ENCODE data around the gene CCDC85B.
"Not testable (repeated sequence)": the region's sequence is repeated elsewhere in the genome, so short reads cannot be mapped to it uniquely, and the experiment has no call there.

The CCDC85B gene

DNA sequence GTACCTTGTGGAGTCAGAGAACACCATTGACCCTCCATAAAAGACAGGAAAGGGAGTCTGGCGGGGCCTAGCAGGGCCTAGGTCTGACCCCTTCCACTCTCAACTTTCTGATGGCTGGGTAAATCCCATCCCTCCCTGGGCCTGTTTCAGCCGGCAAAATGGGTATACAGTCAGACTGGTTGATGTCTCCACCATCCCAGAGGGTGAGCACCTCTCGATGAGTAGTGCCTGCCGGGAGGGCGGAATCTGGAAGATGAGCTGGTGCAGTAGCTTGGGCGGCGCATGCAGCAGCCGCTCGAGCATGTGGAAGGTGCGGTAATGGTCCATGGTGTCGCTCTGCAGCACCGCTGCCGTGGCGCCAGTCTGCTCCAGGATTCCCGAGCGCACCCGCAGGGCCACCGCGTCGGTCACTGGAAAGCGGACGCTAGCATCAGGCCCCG, 2.7 kb upstream of the CCDC85B start:
- DNase-seq (ENCODE audit: low read depth), result no peak

DNA sequence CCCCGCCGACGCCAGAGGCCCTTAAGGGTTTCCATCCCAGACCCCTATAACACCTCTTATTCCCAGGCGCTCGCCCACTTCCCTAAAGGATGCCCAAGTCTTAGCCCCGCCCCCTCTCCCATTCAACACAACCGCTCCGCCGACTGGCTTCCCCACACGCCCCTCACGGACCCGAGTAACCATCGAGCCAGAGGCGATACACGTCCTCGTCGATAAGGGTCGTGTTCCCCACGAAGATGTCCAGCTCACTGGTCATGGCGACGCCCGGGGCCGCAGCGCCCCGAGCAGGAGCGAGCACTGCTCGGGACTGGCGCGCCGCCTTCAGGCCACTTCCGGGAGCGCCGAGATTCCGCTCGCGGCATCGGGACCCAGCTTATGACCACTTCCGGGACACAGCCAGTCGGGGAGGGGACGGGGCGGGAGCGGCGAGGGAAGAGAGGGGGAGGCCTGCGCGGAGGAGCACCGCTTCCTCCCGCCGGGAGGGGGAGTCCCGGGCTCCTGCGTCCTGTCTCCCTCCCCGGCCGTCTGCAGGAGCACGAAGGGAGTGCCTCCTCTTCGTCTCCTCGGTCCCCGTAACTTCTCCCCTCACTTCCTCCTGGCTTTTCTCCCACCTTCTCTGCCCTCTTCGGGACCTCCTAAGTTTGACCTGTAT, 2.2 kb upstream of the CCDC85B start, which contains the start of gene FIBP:
FIBP (minus strand) TSS at position 309 of the 652 bp plus-strand sequence; CDS start at position 256, 53 bp downstream.
- peak; percentile 86 for DNase-seq (ENCODE audit: low read depth)

DNA sequence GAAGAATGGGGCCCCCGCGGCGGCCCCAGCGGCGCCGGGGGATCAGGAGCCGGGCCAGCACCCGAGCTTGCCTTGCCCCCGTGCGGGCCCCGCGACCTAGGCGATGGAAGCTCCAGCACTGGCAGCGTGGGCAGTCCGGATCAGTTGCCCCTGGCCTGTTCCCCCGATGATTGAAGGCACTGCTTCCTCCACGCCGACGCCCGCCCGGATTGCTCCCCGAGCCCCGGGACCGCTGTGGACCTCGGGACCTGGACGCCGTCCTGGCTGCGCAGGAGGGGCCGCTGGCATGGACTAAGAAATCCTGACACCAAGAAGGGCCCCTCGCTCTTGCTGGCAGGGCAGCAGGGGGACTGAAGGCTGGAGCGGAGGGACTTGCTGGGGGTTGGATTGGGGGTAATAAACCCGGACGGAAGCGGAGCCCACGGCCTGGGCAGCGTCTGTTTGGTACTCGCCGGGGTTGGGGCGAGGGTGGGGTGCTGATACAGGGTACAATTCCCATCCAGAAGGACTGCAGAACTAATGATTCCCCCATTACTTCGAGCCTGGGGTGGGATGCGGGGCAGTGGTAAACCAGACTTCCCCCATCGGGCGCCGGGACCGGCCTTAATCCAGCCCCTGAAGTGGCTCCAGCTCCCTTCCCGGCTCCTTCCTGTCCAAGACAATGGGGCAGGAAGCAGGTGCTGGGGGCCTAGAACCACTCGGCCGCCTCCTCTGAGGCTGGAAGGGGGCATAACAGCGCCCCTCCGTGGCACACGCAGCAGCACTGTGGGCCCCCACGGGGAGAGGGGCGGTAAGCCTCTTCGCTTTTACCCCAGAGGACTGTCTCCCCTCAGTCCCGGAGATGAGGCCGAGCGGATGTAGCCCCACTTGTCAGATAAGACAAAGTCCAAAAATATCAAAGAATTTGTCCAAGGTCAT, 1.0 kb downstream of the CCDC85B start:
- no peak for DNase-seq (ENCODE audit: low read depth)

DNA sequence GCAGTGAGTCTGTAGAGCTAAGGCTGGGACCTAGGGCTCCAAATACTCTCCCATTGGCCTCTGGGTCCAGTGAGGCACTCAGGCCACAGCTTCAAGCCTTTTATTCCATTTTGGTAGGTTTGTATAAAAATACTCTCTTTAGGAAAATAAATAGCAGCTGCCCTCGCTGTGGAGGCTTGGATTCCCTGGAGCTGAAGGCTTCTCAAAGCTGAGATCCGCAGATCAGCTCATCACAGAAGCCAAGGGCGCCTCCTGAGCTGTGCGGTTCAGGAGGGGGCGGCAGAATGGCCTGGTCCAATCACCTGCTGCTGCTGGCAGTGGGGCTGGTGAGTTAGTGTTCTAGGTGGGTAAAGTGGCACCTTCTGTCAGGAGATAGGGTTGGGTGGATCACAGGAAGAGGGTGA, 1.7 kb downstream of the CCDC85B start:
- DNase-seq (ENCODE audit: low read depth), result not testable (repeated sequence)

DNA sequence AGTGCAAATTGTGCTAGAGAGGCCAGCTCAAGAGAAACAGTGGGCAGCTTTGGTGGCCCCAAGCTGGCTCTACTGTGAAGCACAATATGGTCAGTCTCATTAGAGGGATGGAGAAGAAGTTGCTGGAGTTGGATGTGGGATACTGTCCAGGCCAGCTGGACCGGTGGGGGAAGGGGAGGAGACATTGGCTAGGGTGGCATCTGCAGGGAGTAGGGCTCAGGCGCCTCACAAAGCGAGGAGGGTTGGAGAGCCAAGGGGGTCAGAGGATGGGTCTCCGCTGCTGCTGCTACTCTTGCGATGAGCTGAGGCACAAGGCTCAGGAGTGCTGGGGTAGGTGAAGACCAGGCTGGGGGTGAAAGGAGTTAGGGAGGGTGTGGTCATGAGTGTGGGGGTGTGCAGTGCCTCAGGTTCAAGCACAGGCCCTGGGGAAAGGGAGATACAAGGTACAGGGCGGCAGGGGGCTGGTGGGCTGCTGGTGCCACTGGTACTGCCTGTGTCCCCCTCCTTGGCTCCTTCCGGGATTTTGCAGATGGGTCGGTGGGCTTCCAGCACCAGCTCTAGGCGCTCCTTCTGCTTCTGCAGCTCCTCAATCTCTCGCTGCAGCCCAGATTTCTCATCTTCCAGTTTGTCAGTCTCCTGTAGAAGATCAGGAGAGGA, 2.3 kb downstream of the CCDC85B start:
- DNase-seq (ENCODE audit: low read depth), result no peak

DNA sequence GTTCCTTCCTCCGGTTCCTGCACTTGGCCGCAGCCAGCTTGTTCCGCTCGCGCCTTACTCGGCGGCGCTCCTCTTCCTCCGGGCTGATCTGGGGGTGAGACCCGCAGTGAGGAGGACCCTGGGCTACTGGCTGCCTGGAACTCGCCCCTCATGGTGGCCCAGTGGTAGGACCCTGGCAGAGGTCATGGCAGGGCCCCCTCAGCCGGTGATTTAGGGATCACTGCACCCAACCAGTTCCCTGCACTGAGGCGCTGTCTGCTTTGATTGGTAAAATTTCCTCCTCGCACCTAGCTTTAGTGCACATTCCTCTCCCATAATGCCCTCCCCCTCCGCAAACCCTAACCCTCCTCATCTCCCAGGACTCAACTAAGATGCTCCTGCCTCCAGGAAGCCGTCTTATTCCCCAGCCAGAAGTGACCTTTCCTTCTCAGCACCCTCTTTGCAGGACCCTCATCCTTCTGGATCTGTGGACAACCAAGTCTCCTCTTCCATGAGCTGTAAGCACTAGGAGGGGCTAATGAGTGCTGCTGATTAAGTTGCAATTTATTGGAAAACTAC, 3.6 kb downstream of the CCDC85B start:
- DNase-seq (ENCODE audit: low read depth), result no peak

DNA sequence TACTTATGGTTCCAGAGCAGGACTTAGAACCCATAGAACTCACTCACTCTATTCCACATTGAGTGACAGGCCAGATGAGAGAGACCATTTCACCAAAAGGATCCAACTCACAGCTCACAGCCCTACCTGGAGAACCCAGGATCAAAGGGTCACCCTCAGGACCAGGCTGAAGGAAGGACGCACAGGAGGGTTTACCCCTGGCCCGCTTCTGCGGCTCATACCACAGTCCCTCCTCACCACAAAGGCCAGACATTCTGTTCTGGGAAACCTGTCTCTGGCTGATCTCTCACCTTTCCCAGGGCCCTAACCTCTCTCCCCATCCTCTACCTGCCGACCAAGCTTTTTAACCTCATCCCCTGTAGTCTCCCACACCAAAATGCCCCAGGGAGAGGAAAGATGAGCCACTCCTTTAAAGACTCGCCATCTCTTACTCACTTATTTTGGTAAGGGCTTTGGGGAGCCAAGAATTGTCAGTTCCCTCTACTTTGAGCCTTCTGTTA, 5.1 kb downstream of the CCDC85B start:
- DNase-seq (ENCODE audit: low read depth), result no peak

DNA sequence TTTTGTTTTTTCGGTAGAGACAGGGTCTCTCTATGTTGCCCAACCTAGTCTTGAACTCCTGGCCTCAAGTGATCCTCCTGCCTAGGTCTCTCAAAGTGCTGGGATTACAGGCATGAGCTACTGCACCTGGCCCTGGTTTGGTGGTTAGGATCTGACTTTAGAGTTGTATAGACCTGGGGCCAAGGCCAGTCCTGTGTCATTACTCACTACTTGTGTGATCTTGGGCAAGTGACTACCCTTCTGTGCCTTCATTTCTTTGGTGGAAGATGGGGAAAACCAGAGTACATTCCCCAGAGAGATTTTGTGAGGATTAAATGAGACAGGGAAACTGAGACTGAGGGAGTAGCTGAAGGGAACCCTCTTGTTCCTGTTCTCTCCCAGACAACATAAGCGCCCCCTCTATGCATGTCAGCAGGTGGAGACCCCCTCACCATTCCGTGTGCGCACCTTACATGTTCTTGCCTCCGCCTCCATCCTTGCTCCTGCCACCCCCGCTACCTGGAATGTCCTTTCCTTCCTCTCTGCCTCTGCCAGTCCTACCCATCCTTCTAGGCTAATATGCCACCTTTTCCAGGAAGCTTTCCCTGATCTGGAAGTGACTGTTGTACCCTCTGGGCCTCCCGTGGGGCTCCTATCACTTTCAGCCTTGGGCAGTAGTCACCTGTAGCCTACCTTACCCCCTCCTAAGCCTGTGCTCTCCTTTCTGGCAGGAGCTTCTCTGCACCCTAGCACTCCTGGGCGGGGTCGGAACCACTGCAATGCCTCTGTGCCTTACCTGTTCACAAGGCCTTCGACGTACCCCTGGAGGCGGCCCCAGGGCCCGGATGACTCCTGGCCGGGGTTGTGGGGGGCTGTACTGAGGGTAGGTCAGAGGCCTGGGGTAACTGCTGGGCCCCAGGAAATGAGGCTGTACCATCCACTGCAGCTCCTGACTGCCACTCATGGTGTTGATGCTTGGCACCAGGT, 5.8 kb downstream of the CCDC85B start:
- DNase-seq (ENCODE audit: low read depth), result no peak

DNA sequence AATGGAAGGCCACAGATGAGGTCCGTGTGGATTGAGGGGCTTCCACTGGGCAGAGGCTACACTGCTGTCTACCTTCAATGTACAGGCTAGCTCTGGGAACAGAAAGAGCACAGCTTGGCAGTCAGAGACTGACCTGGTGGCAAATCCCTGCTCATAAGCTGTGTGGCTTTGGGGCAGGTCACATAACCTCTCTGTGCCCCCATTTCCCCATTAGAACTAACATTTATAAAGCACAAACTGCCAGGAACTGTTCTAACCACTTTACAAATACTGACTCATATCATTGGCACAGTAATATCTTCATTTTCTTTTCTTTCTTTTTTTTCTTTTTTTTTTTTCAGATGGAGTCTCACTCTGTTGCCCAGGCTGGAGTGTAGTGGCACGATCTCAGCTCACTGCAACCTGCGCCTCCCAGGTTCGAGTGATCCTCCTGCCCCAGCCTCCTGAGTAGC, 6.6 kb downstream of the CCDC85B start:
- DNase-seq (ENCODE audit: low read depth), result no peak

DNA sequence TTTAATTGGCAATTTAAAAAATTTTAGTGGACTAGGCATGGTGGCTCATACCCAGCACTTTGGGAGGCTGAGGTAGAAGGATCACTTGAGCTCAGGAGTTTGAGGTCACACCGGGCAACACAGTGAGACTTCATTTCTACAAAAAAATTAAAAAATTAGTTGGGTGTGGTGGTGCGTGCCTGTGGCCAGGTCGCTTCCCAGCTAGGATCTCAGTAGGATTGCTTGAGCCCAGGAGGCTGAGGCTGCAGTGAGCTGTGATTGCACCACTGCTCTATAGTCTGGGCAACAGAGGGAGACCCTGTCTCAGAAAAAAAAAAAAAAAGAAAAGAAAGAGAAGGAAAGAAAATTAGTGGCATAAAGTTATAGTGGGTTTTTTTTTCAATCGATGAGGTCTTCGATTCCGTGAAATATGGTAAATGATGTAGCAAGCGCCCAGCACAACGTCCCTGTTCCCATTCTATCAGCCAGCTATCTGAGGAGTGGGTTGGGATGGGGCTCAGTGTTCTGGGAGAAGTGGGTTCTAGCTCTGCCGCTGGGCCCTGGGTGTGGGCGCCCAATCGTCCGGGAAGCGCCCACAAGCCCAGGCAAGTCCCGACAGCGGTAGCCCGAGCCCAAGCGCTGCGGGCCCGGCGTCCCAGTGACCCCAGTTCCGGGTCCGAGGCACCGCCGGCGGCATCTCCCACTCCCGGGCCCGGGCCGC, 8.3 kb downstream of the CCDC85B start:
- no peak for DNase-seq (ENCODE audit: low read depth)

DNA sequence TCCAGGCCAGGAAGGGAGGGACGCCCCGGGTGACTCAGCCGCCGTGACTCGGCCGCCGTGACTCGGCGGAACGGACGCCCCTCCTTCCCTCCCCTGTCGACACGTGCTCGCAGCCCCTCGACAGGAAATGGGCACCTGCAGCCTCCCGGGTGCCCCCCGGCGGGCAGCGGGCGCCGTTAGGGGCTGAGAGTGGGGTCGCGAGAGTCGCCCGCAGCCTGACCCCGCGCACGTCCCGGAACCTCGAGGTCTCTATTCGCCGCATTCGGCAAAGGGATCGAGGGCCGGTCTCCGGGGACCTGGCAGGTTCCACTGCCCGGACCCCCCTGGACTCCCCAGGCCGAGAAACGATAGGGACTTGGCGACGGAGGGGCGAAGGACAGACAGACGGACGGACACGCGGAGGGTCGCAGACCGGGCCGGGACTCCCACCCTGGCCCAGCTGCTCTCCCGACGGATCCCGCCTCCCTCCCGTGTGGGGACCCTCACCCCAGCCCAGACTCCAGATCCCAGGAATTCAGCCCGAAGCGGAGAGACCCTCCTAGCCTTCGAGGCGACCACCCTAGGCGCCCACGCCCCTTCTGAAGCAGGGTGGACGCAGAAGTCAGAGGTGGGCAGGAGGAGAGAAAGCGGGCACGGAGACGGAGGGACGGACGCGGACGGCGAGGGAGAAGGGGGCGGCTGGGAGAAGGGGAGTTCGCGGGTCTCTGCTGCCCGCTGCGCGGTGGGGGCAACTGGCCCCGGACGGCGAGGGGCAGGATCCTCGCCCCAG, 9.1 kb downstream of the CCDC85B start:
- no peak for DNase-seq (ENCODE audit: low read depth)

DNA sequence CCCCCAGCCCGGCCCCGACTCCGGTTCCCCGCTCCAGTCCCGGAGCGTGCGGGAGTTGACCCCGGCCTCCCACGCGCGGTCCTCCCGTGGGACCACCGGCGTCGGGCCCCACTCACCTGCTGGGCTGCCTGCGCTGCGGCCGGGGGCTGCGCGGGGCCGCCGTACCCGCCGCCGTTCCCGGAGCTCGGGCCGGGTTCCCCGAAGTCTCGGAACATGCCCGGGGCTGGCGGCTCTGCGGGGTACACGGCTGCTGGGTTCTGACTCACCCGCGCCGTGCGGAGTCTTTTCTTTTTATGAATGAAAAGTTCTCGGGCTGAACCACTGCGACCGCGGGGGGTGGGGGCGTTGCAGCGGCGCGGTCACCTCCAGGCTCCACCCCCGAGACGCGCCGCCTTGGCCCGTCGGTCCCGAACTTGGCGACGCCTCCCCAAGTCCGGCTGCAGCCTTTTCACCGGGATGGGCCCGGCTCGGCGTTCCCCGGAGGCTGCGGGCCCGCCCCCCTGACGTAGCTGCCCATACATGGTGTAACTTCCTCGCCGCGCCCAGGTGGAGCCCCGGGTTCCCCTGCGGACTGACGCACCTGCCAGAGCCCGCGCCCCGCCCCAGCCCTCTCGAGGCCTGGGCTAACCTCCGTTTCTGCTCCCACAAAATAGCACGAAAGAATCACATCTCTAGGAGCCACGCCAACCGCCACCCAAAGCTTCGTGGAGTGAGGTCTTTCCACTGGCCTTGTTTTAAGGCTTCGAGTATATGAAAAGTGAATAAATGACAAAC, 9.8 kb downstream of the CCDC85B start, which contains the start of gene FOSL1:
FOSL1 (minus strand) TSS at position 264 of the 774 bp plus-strand sequence; CDS start at position 215, 49 bp downstream.
- DNase-seq (ENCODE audit: low read depth), result peak; percentile 92

DNA sequence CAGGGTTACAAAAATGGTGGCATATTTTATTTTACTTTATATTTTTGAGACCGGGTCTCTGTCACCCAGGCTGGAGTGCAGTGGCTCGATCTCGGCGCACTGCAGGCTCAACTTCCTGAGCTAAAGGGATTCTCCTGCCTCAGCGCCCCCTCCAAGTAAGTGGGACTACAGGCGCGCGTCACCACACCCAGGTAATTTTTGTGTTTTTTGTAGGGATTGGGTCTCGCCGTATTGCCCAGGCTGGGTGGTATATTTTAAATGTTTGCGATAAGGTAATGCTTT, 10.4 kb downstream of the CCDC85B start:
- no peak for DNase-seq (ENCODE audit: low read depth)

DNA sequence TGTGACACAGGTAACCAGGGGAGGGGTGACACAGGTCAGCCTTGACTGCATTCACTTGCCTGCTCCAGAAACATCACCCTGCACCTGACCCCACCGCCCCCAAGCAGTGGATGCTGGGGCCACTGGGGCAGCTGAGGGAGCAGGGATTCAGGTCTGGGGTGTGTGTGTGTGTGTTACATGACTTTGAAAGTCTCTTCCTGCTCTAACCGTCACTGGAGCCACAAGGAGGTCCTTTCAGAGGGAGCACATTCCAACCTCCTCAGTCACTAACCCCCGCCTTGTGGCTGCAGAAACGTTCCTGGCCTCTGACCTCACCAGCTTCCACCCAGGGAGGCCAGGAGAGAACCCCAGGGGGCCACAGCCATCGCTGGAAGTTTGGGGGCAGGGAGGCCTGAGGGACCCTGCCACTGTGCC, 12.6 kb downstream of the CCDC85B start:
- DNase-seq (ENCODE audit: low read depth), result peak; percentile 90

DNA sequence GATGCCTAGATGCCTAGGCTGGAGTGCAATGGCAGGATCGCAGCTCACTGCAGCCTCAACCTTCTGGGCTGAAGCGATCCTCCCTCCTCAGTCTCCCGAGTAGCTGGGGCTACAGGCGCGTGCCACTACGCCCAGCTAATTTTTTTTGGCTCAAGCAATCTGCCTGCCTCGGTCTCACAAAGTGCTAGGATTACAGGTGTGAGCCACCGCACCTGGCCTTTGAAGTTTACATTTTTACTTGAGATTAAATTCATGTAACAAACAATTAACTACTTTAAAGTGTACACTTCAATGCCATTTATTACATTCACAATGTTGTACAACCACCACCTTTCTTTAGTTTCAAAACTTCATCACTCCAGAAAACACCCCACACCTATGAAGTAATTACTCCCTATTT, 13.2 kb downstream of the CCDC85B start:
- DNase-seq (ENCODE audit: low read depth), result no peak

DNA sequence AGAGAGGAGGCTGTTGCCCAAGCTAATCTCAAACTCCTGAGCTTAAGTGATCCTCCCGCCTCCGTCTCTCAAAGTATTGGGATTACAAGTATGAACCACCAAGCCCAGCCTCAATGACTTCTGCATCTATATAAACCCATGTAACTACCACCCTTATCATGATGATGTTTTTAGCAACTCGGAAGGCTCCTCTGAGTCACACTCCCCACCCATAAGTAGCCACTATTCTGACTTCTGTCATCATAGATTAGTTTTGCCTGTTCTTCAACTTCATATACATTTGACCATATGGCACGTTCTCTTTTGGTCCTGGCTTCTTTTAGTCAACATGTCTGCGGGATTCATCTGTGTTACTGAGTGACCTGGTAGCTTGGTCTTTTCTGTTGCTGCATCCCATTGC, 16.1 kb downstream of the CCDC85B start:
- DNase-seq (ENCODE audit: low read depth), result no peak

DNA sequence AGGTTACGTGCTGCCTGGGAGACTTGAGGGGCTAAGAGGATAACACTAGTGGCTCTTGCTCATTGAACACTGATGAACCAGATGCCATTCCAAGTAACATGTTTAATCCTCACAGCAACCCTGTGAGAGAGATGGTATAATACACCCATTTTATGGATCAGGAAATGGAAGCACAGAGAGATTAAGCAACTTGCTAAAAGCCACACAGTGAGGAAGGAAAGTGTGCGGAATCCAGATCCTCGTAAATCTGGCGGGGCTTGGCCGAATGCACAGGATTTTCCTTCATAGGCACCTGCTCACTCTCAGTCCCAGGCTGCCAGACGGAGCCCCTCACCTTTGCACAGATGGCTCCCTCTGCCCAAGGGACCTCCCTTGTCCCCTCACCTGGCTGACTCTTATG, 17.4 kb downstream of the CCDC85B start:
- no peak for DNase-seq (ENCODE audit: low read depth)

DNA sequence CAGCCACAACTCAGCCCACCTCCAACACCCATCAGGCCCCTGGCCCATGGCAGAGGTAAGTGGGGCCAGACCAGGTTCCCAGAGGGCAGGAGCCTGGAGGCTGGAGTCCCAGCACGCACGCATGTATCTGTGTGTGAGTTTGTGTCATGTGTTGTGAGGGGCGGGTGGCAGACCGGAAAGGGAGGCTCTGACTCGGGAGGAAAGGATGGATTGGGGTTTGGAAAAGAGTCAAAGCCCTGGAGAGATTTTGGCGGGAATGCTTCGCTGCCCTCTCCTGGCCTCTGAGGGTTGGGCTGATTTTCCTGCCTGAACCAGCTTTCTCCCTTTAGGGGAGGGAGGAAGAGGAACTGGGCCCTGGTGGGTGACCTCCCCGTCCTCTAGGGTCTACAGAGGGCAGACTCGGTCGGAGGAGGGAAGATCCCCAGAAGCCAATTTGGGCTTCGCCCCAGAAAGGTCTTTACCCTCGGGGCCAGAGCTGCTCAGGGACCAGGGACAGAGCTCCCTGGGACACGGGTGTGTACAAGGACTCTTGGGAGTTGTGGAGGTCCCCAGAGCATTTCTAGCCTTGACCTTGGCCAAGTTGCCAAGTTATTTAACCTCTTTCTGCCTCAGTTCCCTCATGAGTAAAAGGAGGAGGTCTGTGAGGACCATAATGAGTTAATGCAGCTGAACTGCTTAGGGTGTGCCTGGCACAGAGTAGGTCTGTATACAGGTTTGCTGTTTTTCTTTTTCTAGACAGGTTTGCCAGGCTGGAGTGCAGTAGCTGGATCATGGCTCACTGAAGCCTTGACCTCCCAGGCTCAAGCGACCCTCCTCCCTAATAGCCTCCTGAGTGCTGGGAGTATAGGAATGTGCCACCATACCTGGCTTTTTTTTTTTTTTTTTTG, 21.5 kb downstream of the CCDC85B start:
- DNase-seq (ENCODE audit: low read depth), result peak; percentile 97
